KBM-7 (cell line): ENCODE data around the gene TLE2.
"Not testable (repeated sequence)": the region's sequence is repeated elsewhere in the genome, so short reads cannot be mapped to it uniquely, and the experiment has no call there.

Experiments used
- DNase-seq: peaks from one replicate; pipeline ENCODE4 v3.0.0-alpha.2; 2015
- in situ Hi-C: fragments of 300-500 bp; cut with MboI; formaldehyde crosslinking; loops from 2 replicates; pipeline ENCODE4 v1.14.3; 2020; ENCODE audit warnings: low sequenced_read_pairs, low pct_unique_long_range_greater_than_20kb, mixed read lengths

Gene TLE2

DNA sequence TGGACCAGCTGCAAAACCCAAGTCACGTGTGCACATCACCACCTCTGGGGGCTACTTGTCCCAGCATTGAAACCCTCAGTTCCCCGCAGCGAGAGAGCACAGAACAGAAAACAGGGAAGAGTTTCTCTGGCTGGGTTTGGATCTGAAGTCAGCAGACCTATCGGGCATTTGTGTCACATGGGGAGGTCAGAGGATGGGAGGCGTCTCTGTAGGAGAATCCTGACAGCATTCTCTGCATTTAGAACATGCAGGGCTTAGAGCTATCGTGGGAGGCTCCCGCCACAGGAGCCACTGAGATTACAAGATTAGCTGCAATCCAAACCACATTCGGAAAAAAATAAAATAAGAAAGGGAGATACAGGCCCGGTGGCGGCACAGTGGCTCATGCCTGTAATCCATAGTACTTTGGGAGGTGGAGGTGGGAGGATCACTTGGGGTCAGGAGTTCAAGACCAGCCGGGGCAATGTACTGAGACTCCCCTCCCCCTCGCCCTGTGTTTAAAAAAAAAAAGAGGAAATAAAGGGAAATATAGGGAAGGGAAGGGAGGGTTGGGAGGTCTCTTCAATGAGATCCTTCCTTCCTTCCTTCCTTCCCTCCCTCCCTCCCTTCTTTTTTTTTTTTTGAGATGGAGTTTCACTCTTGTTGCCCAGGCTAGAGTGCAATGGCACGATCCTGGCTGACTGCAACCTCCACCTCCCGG is 54.6 kb downstream of the TLE2 start:
- in situ Hi-C loops = no loop called here
- peak; percentile 96 for DNase-seq

DNA sequence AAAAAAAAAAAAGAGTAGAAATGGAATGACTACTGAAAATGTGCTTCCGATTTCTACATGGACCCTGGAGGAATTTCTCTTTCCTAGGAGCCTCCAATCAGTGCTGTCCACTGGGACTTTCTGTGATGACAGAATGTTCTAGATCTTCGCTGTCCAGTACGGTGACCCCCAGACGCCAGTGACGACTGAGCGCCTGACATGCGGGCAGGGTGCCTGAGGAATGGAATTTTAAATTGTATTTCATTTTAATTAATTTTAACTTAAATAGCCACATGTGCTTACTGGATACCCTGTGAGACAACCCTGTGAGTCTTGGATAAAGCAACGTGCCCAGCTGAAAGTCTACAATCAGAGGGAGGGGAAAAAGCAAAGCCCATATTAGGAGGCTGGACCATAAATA is 55.9 kb downstream of the TLE2 start:
- in situ Hi-C loops = no loop called here
- no peak for DNase-seq

DNA sequence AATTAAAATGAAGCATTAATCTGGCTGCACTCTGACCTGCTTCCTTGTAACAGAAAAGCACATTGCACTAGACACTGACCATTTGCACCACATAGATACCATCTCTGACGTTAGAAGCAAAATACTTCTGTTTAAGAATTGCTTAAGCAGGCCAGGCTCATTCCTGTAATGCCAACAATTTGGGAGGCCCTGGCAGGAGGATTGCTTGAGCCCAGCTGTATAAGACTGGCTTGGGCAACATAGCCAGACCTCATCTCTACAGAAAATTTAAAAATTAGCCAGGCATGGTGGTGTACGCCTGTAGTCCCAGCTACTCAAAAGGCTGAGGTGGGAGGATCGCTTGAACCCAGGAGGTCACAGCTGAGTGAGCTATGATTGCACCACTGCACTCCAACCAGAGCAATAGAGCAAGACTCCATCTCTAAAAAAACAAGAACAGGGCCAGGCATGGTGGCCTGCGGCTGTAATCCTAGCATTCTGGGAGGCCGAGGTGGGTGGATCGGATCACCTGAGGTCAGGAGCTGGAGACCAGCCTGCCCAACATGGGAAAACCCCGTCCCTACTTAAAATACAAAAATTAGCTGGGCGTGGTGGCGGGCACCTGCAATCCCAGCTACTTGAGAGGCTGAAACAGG is 58.8 kb downstream of the TLE2 start:
- in situ Hi-C loops = no loop called here

DNA sequence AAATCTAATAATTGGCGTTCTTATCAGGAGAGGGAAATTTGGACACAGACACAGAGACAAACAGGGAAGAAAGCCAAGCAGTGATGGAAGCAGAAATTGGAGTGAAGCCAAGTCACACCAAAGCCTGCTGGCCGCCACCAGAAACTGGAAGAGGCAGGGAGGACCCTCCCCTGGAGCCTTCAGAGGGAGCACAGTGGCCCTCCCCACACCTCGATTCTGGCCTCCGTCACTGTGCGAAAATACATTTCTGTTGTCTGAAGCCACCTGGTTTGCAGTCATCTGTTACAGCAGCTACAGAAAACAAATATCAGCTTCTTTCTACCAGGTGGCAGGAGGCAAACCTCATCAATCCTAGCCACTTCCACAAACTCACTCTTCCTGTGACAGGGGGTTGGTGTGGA is 60.0 kb downstream of the TLE2 start:
- DNase-seq = peak; percentile 36

More for the DNA sequence above, 58.8 kb downstream of the TLE2 start:
- no peak for DNase-seq

DNA sequence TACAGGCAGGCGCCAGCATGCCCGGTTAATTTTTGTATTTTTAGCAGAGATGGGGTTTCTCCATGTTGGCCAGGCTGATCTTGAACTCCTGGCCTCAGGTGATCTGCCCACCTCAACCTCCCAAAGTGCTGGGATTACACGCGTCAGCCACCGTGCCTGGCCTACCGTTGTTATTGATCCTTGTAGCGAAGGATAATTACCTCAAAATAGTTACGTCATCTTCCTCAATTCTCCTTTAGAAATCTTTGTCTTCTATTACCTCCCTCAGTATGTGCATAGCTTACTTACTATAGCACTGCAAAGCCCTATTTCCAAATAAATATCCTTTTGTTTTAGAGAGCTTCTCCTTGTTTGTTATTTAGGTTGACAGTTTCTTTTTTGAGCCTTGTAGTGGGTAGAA is 61.1 kb downstream of the TLE2 start:
- in situ Hi-C loops = no loop called here
- DNase-seq = no peak

More for the DNA sequence above, 60.0 kb downstream of the TLE2 start:
- in situ Hi-C loops = no loop called here

DNA sequence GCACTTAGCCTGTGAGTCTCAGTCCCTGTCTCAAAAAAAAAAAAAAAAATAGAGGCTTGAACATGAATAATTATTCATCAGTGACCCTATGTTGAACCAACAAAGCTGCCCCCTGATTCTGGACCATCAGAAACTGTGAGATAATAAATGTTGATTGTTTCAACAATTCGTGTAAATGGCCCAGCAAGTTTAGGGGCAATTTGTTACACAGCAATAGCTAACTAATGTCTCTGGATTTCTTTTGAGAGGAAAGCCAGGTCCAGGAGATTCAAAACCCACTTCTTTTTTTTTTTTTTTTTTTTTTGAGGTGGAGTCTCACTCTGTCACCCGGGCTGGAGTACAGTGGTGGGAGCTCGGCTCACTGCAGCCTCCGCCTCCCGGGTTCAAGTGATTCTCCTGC is 64.2 kb downstream of the TLE2 start:
- DNase-seq = no peak
- in situ Hi-C loops = no loop called here

DNA sequence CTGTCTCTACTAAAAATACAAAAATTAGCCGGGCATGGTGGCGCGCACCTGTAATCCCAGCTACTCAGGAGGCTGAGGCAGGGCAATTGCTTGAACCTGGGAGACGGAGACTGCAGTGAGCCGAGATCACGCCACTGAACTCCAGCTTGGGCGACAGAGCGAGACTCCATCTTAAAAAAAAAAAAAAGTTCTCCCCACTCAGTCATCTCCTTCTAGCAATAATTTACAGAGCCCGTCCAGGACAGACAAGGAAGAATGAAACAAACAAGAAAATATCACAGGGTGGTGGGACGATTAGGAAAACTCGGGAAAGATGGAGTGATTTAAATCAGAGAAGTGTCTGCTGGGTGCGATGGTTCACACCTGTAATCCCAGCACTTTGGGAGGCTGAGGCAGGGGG is 65.4 kb downstream of the TLE2 start:
- in situ Hi-C loops = not testable (repeated sequence)

DNA sequence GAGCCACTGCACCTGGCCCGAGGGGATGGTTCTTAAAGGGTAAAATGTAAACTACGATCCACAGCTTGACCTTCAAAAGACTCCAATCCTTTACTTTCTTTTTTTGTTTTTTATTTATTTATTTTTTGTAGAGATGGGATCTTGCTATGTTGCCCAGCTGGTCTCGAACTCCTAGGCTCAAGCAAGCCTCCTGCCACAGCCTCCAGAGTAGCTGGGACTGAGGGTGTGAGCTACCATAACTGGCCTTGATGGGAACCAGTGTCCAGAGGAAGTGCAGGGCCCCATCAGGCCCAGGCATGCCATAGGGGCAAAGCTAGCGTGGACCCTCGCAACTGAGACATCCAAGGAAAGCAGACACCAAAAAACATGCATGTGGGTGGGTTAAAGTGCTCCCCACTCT is 66.0 kb downstream of the TLE2 start:
- DNase-seq = no peak
- in situ Hi-C loops = no loop called here

More for the DNA sequence above, 65.4 kb downstream of the TLE2 start:
- not testable (repeated sequence) for DNase-seq

DNA sequence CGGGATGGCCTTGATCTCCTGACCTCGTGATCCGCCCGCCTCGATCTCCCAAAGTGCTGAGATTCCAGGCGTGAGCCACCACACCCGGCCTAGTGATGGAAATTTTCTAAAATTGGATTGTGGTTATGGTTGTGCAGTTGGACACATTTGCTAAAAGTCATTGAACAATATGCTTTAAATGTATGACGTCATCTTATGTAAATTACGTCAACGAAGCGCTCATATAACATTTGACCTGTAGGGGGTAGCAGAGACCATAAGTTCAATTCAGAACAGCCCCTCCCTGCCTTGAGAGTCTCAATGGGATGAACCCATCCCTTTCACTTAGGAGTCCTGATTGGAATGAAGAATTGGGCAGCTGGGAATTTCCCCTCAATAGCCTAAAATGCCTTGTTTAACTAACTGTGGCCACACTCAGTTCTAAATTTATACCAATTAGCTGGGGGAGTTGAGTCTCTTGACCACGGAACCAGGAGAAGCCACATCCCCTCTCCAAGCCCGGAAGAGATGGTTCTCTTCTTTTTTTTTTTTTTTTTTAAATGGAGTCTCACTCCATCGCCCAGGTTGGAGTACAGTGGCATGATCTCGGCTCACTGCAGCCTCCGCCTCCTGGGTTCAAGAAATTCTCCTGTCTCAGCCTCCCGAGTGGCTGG is 66.9 kb downstream of the TLE2 start:
- in situ Hi-C loops = no loop called here
- peak; percentile 87 for DNase-seq

DNA sequence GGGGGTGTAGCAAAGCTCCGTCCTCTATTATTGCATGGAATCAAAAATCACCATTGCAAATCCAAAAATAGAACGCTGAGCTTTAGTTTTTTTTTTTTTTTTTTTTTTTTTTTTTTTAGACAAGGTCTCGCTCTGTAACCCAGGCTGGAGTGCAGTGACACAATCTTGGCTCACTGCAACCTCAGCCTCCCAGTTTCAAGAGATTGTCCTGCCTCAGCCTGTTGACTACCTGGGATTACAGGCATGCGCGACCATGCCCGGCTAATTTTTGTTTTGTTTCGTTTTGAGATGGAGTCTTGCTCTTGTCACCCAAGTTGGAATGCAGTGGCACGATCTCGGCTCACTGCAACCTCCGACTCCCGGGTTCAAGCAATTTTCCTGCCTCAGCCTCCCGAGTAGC is 69.0 kb downstream of the TLE2 start:
- no peak for DNase-seq
- in situ Hi-C loops = no loop called here

DNA sequence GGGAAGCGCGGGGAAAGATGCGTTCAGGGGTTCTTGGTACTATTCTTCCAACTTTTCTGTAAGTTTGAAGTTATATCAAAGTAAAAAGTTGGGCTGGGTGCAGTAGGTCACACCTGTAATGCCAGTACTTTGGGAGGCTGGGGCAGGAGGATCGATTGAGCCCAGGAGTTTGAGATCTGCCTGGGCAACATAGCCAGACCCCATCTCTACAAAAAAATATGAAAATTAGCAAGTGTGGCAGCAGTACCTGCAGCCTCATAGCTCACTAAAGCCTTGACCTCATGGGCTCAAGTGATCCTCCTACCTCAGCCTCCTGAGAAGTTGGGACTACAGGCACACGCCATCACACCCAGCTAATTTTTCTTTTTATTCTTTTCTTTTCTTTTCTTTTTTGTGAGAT is 71.9 kb downstream of the TLE2 start:
- no peak for DNase-seq
- in situ Hi-C loops = no loop called here

DNA sequence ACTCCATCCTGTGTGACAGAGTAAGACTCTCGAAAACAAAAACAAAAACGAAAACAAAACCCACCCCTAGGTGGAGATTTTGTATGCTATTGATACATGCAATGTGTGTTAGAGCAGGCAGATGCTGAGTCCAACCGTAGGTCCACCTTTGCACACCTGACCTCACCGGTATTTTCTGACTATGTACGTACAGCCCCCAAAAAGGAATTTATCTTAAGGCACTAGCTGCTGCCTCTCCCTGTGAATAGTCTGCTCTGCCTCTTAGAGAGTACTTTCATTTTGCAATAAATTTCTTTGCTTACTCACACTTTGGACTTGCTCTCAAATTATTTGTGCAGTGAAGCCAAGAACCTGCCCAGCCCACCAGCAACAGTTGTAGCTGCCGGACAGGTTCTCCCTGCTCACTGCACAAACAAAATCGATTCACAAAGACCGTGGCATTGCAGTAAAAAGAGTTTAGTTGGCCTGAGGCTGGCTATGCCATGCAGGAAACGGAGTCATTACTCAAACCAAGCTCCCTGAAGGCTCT is 76.1 kb downstream of the TLE2 start:
- in situ Hi-C loops = no loop called here
- DNase-seq = no peak

DNA sequence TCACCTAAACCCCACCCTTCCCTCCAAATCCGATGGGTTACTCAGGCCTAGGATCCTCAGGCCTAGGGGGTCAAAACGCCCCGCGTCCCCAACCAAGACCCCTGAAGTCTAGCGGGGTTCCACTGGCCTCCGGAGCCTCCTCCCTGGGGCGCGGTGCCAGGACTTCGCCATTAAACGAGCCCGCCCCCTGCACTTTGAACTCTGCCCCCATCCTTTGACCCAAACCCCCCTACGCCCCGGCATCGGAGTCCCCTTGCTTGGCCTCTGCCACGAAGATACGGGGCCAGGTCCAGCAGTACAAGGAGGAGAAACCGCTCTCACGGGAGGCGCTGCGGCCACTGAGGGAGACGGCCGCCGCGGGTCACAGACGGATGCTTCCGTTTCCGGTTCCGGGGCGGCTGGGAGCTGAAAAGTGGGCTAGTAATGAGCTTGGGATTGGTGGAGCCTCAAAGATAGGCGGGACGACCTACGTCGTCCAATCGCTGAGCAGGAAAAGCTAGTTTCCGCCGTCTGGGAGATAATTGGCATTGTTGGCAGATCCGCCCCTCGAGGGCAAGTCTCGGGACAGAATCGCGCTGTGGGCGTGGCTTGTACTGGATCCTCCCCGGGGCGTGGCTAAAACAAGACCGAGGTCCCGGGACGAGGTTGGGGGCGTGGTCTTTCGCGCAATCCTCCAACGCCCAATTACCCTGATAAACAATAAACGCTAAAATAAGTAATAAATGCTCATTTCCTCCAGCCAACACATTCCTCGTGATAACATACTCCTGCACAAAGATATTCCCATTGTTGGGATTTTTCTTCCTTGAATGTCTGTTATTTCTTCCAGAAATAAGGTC is 78.6 kb downstream of the TLE2 start:
- in situ Hi-C loops = no loop called here
- DNase-seq = peak; percentile 99

DNA sequence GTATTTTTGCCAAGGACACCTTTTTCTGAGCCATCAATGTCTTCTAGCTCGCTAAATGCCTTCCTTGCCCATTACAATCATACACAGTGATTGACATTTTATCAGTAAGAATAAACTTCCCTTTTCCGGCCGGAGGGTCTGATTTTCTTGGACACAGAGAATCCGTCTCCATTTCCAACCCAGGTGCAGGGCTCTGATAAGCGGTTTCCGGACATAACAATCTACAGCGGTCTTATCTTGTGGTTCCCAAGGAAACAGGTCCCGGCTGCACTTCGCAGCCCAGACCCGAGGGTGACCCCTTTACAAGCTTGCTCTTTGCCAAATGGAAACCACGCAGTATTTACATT is 79.2 kb downstream of the TLE2 start:
- in situ Hi-C loops = no loop called here
- DNase-seq = peak; percentile 91
